ENCODE results near the gene NFE2.

DNA sequence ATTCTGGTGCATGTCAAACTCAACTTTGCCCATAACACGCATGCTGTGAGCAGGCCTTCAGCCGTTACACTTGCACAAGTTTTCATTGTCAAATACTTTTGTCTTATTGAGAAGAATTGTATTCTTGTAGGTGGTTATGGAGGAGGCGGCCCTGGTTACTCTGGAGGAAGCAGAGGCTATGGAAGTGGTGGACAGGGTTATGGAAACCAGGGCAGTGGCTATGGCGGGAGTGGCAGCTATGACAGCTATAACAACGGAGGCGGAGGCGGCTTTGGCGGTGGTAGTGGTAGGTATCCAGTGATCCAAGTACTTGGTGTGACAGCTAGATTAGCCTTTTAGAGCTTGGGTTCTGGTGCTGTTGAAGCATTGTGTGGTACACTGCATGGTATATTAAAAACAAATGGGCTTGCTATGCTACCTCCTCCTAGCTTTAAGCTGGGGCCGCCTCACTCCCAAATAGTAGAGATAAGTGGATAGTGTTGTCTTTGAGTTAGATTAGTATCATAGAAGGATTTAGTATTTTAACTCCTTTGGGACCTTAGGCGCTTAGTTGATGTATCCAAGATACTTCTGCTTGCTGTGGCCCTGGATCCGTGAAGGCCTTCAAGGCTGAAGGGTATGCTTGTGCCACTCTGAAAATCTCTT, 17.7 kb downstream of the NFE2 start:
- TF ChIP-seq POLR2A (IDR thresholded peaks at IDR 0.05; ENCODE audit: low read length) (no peak), GATA1 (IDR thresholded peaks at IDR 0.05; ENCODE audit: low read depth, low read length) (no peak)
